GM12878 (cell line): ENCODE measurements around the gene IL1R2. TPM values are rescaled to one million over a fixed set of nuclear protein-coding genes. Genes with fewer than 3 reads are reported as not detected.

Source experiments
- ATAC-seq: fragments of 200-7000 bp; cut with Tn5 transposase; 3 replicates; pipeline ENCODE4 v1.9.1; 2020; ENCODE audit warnings: mild to moderate bottlenecking, moderate library complexity
- BruUV-seq: library from RNA; stranded (reverse); fragments of 400-500 nt; replicated peaks from 2 replicates; lab custom pipeline; 2021; lab: Mats Ljungman, UMichigan
- CTCF ChIA-PET: fragments of 300-600 bp; sonication (Branson Sonifier 250); formaldehyde crosslinking; extraction: SDS; loops from one replicate; lab custom pipeline; 2021; ENCODE audit warnings: inconsistent platforms; lab: Yijun Ruan, JAX
- POLR2A ChIA-PET: fragments of 350-600 bp; formaldehyde crosslinking; extraction: SDS; loops from one replicate; lab custom pipeline; 2021; ENCODE audit warnings: inconsistent platforms; lab: Charles Lee
- RAD21 ChIA-PET: fragments of 300-600 bp; sonication (Branson Sonifier 250); formaldehyde crosslinking; loops from one replicate; lab custom pipeline; 2023; ENCODE audit warnings: antibody characterized with exemption; ENCODE audit not compliant: unreplicated experiment; lab: Charles Lee
- SMC1A ChIA-PET: fragments of 300-600 bp; sonication (Branson Sonifier 250); formaldehyde crosslinking; loops from one replicate; lab custom pipeline; 2023; ENCODE audit not compliant: unreplicated experiment, uncharacterized antibody; lab: Charles Lee
- DNase-seq: peaks from one replicate; pipeline ENCODE4 v3.0.0-alpha.2; 2011; ENCODE audit warnings: low read depth, low spot score
- FAIRE-seq: peaks from 3 replicates; lab custom pipeline; 2011; peaks lifted over from hg19 to GRCh38; lab: Jason Lieb, UNC
- H2AFZ ChIP-seq: 2 replicates; pipeline ENCODE4 v1.6.0; 2011; ENCODE audit warnings: low read depth, low read length, control low read depth; ENCODE audit not compliant: control insufficient read depth
- H3K27ac ChIP-seq: 2 replicates; pipeline ENCODE4 v1.5.1; 2011; ENCODE audit warnings: control low read depth; ENCODE audit not compliant: control insufficient read depth, insufficient read depth
- H3K27me3 ChIP-seq, 2 experiments: replicated peaks in 1 of 2; 2 replicates each; pipeline versions ENCODE4 v1.6.0 to v1.6.1; 2011; ENCODE audit warnings: low read length in 1 of 2; ENCODE audit not compliant: control insufficient read depth in 2 of 2, insufficient read depth in 2 of 2
- H3K36me3 ChIP-seq, 2 experiments: 2 replicates each; pipeline ENCODE4 v1.5.1; 2011; ENCODE audit warnings: low read length in 1 of 2; ENCODE audit not compliant: control insufficient read depth in 2 of 2, insufficient read depth in 2 of 2
- H3K4me1 ChIP-seq: 2 replicates; pipeline ENCODE4 v1.6.1; 2011; ENCODE audit warnings: mild to moderate bottlenecking, low read length, moderate library complexity, mixed read lengths; ENCODE audit not compliant: control insufficient read depth, insufficient read depth
- H3K4me2 ChIP-seq: 2 replicates; pipeline ENCODE4 v1.6.0; 2011; ENCODE audit warnings: control low read depth; ENCODE audit not compliant: control insufficient read depth, insufficient read depth
- H3K4me3 ChIP-seq: fragments of 200-600 bp; sonication (generic); 2 replicates; pipeline ENCODE4 v1.5.1; 2016
- H3K79me2 ChIP-seq: 2 replicates; pipeline ENCODE4 v1.6.0; 2011; ENCODE audit warnings: low read length; ENCODE audit not compliant: control insufficient read depth, insufficient read depth
- H3K9ac ChIP-seq: 2 replicates; pipeline ENCODE4 v1.8.0; 2011; ENCODE audit warnings: low read length, control low read depth, mixed read lengths; ENCODE audit not compliant: control insufficient read depth, insufficient read depth
- H3K9me3 ChIP-seq: replicated peaks from 3 replicates; pipeline ENCODE4 v1.5.1; 2011; ENCODE audit warnings: mild to moderate bottlenecking, low read length; ENCODE audit not compliant: control insufficient read depth, insufficient read depth
- H4K20me1 ChIP-seq: 2 replicates; pipeline ENCODE4 v1.6.0; 2011; ENCODE audit not compliant: control insufficient read depth, insufficient read depth
- MTA2 ChIP-seq: fragments of 450-650 bp; IDR thresholded peaks from 2 replicates; pipeline ENCODE4 v1.6.1; 2016; ENCODE audit warnings: low read depth, mild to moderate bottlenecking, moderate library complexity
- NFIC ChIP-seq: IDR thresholded peaks from 2 replicates; pipeline ENCODE4 v1.6.1; 2012; ENCODE audit warnings: low read depth, mild to moderate bottlenecking, inconsistent platforms, low read length, moderate library complexity
- POLR2A ChIP-seq: IDR thresholded peaks from 2 replicates; pipeline ENCODE4 v1.6.1; 2011; ENCODE audit warnings: low read depth, mild to moderate bottlenecking, low read length
- WGBS: methylation state at CpG from one replicate; pipeline ENCODE4 v1.1.6; 2016; ENCODE audit warnings: low lambda C conversion rate; ENCODE audit not compliant: insufficient replicate concordance, insufficient coverage; ENCODE audit errors: missing lambda C conversion rate; 5-methylcytosine and 5-hydroxymethylcytosine counted together
- in situ Hi-C: fragments of 300-500 bp; cut with MboI; formaldehyde crosslinking; loops from 9 replicates; pipeline ENCODE4 v1.14.3; 2018; ENCODE audit warnings: mixed read lengths
- intact Hi-C: fragments of 100-400 bp; cut with micrococcal nuclease; formaldehyde crosslinking; loops from one replicate; pipeline ENCODE4 v1.14.2; 2022; ENCODE audit not compliant: unreplicated experiment
- polyA plus RNA-seq, 11 experiments: library from polyadenylated mRNA; depleted of rRNA in 4 of 11; unstranded in 6 of 11; stranded (reverse) in 5 of 11; fragments of >200 nt; fragmentation: Nextera tagmentation in 4 of 11; fragmentation: Illumina TruSeq in 1 of 11; extraction: Ambion mirVana in 4 of 11; extraction: Trizol in 1 of 11; gene quantifications; 1 replicate in 1 of 11; 2 replicates in 10 of 11; pipeline versions ENCODE4 v1.2.1 to v1.2.3, GENCODE V29; 2011 to 2016; ENCODE audit warnings: inconsistent platforms in 2 of 11, missing spikeins in 2 of 11, low read depth in 1 of 11
- total RNA-seq, 4 experiments: library from RNA; depleted of rRNA in 3 of 4; stranded (reverse); fragments of >200 nt in 3 of 4; fragmentation: Illumina TruSeq in 1 of 4; extraction: Trizol in 1 of 4; gene quantifications; 2 replicates each; pipeline versions ENCODE4 v1.2.1 to v1.2.3, GENCODE V29; 2013 to 2021
- TF ChIP-seq, protein P1 (sequence below): fragments of 150-350 bp; IDR thresholded peaks from 2 replicates; pipeline ENCODE4 v1.6.1; 2014; ENCODE audit warnings: mild to moderate bottlenecking, low read depth, low read length
- TF ChIP-seq, protein P2 (sequence below): fragments of 450-650 bp; IDR thresholded peaks from 2 replicates; pipeline ENCODE4 v1.6.1; 2017; ENCODE audit warnings: mild to moderate bottlenecking, low read depth, inconsistent platforms; ENCODE audit not compliant: poor library complexity, severe bottlenecking
- TF ChIP-seq, protein P3 (sequence below): fragments of 450-650 bp; formaldehyde crosslinking; IDR thresholded peaks from 2 replicates; pipeline ENCODE4 v1.5.0; 2022; ENCODE audit warnings: mild to moderate bottlenecking, missing genetic modification characterization
- TF ChIP-seq, protein P4 (sequence below): IDR thresholded peaks from 2 replicates; pipeline ENCODE4 v1.6.1; 2012; ENCODE audit warnings: low read length, inconsistent platforms

Gene IL1R2
- total and polyA plus RNA-seq, 10 of the 15 experiments (the other 5 are each of a cell fraction or from before 2014, with no cell fraction given): 0.44 to 6.4 (median 0.62) TPM

DNA sequence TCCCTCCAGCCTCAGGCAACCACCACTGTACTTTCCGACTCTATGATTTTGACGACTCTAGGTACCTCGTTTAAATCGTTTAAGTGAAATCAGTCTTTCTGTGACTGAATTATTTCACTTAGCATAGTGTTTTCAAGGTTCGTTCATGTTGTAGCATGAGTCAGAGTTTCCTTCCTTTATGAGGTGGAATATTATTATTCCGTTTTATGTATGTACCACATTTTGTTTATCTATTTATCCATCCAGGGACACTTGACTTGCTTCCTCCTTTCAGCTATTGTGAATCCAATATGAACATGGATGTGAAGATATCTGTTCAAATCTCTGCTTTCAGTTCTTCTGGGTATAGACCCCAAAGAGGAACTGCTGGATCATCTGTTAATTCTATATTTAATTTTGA, 19.1 kb downstream of the IL1R2 start:
- ATAC-seq: peak; percentile 10; the same call in 1 of the 3 replicates
- Histone ChIP-seq H3K9me3 (peaks cover 7% of the 10 kb centered on the region; the same call in 1 of the 3 replicates), H2AFZ (no peak overlapping the region), H4K20me1 (no peaks in the 10 kb centered on the region), H3K4me3 (no peak overlapping the region), H3K27ac (no peak overlapping the region), H3K4me2 (no peak overlapping the region)
- RAD21 ChIA-PET: interaction anchor here (1.2 to 1.4 kb wide), 3 partner anchors 13 to 230 kb away, joined by 3 to 4 read pairs (median 3); no protein-coding TSS in a partner anchor
- TF ChIP-seq POLR2A (no peak), MTA2 (no peak), NFIC (no peak)
- TF ChIP-seq, protein P1, sequence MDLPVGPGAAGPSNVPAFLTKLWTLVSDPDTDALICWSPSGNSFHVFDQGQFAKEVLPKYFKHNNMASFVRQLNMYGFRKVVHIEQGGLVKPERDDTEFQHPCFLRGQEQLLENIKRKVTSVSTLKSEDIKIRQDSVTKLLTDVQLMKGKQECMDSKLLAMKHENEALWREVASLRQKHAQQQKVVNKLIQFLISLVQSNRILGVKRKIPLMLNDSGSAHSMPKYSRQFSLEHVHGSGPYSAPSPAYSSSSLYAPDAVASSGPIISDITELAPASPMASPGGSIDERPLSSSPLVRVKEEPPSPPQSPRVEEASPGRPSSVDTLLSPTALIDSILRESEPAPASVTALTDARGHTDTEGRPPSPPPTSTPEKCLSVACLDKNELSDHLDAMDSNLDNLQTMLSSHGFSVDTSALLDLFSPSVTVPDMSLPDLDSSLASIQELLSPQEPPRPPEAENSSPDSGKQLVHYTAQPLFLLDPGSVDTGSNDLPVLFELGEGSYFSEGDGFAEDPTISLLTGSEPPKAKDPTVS: no peak
- TF ChIP-seq, protein P2, sequence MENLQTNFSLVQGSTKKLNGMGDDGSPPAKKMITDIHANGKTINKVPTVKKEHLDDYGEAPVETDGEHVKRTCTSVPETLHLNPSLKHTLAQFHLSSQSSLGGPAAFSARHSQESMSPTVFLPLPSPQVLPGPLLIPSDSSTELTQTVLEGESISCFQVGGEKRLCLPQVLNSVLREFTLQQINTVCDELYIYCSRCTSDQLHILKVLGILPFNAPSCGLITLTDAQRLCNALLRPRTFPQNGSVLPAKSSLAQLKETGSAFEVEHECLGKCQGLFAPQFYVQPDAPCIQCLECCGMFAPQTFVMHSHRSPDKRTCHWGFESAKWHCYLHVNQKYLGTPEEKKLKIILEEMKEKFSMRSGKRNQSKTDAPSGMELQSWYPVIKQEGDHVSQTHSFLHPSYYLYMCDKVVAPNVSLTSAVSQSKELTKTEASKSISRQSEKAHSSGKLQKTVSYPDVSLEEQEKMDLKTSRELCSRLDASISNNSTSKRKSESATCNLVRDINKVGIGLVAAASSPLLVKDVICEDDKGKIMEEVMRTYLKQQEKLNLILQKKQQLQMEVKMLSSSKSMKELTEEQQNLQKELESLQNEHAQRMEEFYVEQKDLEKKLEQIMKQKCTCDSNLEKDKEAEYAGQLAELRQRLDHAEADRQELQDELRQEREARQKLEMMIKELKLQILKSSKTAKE: no peak
- TF ChIP-seq, protein P3, sequence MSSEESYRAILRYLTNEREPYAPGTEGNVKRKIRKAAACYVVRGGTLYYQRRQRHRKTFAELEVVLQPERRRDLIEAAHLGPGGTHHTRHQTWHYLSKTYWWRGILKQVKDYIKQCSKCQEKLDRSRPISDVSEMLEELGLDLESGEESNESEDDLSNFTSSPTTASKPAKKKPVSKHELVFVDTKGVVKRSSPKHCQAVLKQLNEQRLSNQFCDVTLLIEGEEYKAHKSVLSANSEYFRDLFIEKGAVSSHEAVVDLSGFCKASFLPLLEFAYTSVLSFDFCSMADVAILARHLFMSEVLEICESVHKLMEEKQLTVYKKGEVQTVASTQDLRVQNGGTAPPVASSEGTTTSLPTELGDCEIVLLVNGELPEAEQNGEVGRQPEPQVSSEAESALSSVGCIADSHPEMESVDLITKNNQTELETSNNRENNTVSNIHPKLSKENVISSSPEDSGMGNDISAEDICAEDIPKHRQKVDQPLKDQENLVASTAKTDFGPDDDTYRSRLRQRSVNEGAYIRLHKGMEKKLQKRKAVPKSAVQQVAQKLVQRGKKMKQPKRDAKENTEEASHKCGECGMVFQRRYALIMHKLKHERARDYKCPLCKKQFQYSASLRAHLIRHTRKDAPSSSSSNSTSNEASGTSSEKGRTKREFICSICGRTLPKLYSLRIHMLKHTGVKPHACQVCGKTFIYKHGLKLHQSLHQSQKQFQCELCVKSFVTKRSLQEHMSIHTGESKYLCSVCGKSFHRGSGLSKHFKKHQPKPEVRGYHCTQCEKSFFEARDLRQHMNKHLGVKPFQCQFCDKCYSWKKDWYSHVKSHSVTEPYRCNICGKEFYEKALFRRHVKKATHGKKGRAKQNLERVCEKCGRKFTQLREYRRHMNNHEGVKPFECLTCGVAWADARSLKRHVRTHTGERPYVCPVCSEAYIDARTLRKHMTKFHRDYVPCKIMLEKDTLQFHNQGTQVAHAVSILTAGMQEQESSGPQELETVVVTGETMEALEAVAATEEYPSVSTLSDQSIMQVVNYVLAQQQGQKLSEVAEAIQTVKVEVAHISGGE (CRISPR knock-in tag): no peak
- TF ChIP-seq, protein P4, sequence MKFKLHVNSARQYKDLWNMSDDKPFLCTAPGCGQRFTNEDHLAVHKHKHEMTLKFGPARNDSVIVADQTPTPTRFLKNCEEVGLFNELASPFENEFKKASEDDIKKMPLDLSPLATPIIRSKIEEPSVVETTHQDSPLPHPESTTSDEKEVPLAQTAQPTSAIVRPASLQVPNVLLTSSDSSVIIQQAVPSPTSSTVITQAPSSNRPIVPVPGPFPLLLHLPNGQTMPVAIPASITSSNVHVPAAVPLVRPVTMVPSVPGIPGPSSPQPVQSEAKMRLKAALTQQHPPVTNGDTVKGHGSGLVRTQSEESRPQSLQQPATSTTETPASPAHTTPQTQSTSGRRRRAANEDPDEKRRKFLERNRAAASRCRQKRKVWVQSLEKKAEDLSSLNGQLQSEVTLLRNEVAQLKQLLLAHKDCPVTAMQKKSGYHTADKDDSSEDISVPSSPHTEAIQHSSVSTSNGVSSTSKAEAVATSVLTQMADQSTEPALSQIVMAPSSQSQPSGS: no peak
- TF ChIP-seq, all 136 proteins: peak for 0
- in situ Hi-C loops (no loop called here), intact Hi-C loops (no loop called here)
- Histone ChIP-seq H3K36me3 (no peaks in the 10 kb centered on the region), H3K4me1 (peaks cover 3% of the 10 kb centered on the region; the same call in 1 of the 2 replicates), H3K79me2 (no peaks in the 10 kb centered on the region), H3K27me3 (no peaks in the 10 kb centered on the region; a peak in 1 of 4 replicates), H3K9ac (no peak overlapping the region)
- DNase-seq: no peak
- BruUV-seq: no TSS peak
- no peak for FAIRE-seq
- CTCF ChIA-PET: interaction anchor here (0.6 to 14.8 kb wide), 8 partner anchors 10 to 432 kb away, joined by 3 to 166 read pairs (median 5); no protein-coding TSS in a partner anchor
- 17% methylated on average over 6 of the region's 6 CpGs for WGBS
- SMC1A ChIA-PET: interaction anchor here (0.7 to 1.4 kb wide), 2 partner anchors 156 to 230 kb away, joined by 3 to 6 read pairs; no protein-coding TSS in a partner anchor
- POLR2A ChIA-PET: interaction anchor here (1.4 kb wide), 1 partner anchor 10 kb away, joined by 3 read pairs; no protein-coding TSS in a partner anchor
